Upper lobe of left lung (tissue), 4 donors: Measurements from ENCODE around the gene USH1G.

Experiments used
- CTCF ChIP-seq, 6 experiments: fragments of 450-650 bp in 4 of 6; fragments of 200-600 bp in 2 of 6; sonication (generic) in 2 of 6; IDR thresholded peaks; one replicate each; pipeline ENCODE4 v1.5.1; 2016 to 2019; ENCODE audit warnings: antibody characterized with exemption in 6 of 6
- POLR2A ChIP-seq, 4 donors: fragments of 450-650 bp; IDR thresholded peaks; one replicate each; pipeline ENCODE4 v1.5.1; 2016 to 2017; ENCODE audit warnings: antibody characterized with exemption in 4 of 4, mild to moderate bottlenecking in 2 of 4
- POLR2AphosphoS5 ChIP-seq, 2 donors: sonication (generic); formaldehyde crosslinking; IDR thresholded peaks; one replicate each; pipeline ENCODE4 v1.5.1; 2017; ENCODE audit warnings: antibody characterized with exemption in 2 of 2

- peak in 1 of 6 experiments; percentile 19 for TF ChIP-seq CTCF (IDR thresholded peaks at IDR 0.05)
- TF ChIP-seq POLR2A (IDR thresholded peaks at IDR 0.05): peak in 3 of 4 donors; percentile 34 to 61 (median 59)
- TF ChIP-seq POLR2AphosphoS5 (IDR thresholded peaks at IDR 0.05): peak in 1 of 2 donors; percentile 81
Measured at GRCh38 chr17:74872313-74873036, 50.6 kb downstream of the USH1G start, which contains the start of gene FDXR.
